ENCODE results near the gene HOXC10.

HOXC10 gene

GRCh38 chr12:53987787-53988230, 2.9 kb downstream of the HOXC10 start:
- H3K4me1 ChIP-seq (ENCODE audit: low read length) = peaks cover 68% of the 10 kb centered on the region
- no peaks in the 10 kb centered on the region for H3K36me3 ChIP-seq (replicated peaks; ENCODE audit: low read depth, low read length)
- H4K20me1 ChIP-seq (ENCODE audit: insufficient read depth, low read length) = no peaks in the 10 kb centered on the region
- no peaks in the 10 kb centered on the region for H3K9me3 ChIP-seq (ENCODE audit: insufficient read depth, low read length)
- no peak overlapping the region for H3K27ac ChIP-seq (ENCODE audit: low read length)
- no peaks in the 10 kb centered on the region for H3K79me2 ChIP-seq (ENCODE audit: low read length)
- H2AFZ ChIP-seq (ENCODE audit: low read depth, low read length) = no peak overlapping the region
- no peak for TF ChIP-seq EZH2phosphoT487 (IDR thresholded peaks at IDR 0.05; ENCODE audit: low read depth)
- no peak for TF ChIP-seq CTCF (IDR thresholded peaks at IDR 0.05; ENCODE audit: low read depth, low read length)
- no peak overlapping the region for H3K9ac ChIP-seq (ENCODE audit: low read length)
- H3K27me3 ChIP-seq (ENCODE audit: low read depth, low read length) = 0 out of 2 replicates have a peak, but pooled peaks cover 8% of the 10 kb centered on the region
- H3K4me3 ChIP-seq (ENCODE audit: low read length) = no peak overlapping the region
- peak overlapping the region; percentile 99; the same call in 1 of the 2 replicates for H3K4me2 ChIP-seq (ENCODE audit: low read length)

GRCh38 chr12:53988541-53989226, 3.7 kb downstream of the HOXC10 start:
- Histone ChIP-seq H4K20me1 (ENCODE audit: insufficient read depth, low read length) (no peaks in the 10 kb centered on the region), H3K79me2 (ENCODE audit: low read length) (no peaks in the 10 kb centered on the region), H3K36me3 (replicated peaks; ENCODE audit: low read depth, low read length) (no peaks in the 10 kb centered on the region), H3K4me1 (ENCODE audit: low read length) (peaks cover 75% of the 10 kb centered on the region), H3K9ac (ENCODE audit: low read length) (peak overlapping the region; percentile 31), H2AFZ (ENCODE audit: low read depth, low read length) (no peak overlapping the region), H3K4me3 (ENCODE audit: low read length) (peak overlapping the region; percentile 77), H3K27me3 (ENCODE audit: low read depth, low read length) (0 out of 2 replicates have a peak, but pooled peaks cover 8% of the 10 kb centered on the region), H3K9me3 (ENCODE audit: insufficient read depth, low read length) (no peaks in the 10 kb centered on the region), H3K4me2 (ENCODE audit: low read length) (peak overlapping the region; percentile 99), H3K27ac (ENCODE audit: low read length) (peak overlapping the region; percentile 58)
- TF ChIP-seq EZH2phosphoT487 (IDR thresholded peaks at IDR 0.05; ENCODE audit: low read depth) (no peak), CTCF (IDR thresholded peaks at IDR 0.05; ENCODE audit: low read depth, low read length) (no peak)

GRCh38 chr12:53989227-53990113, 4.5 kb downstream of the HOXC10 start:
- peak overlapping the region; percentile 77 for H3K4me3 ChIP-seq (ENCODE audit: low read length)
- H3K4me2 ChIP-seq (ENCODE audit: low read length) = peak overlapping the region; percentile 99
- TF ChIP-seq CTCF (IDR thresholded peaks at IDR 0.05; ENCODE audit: low read depth, low read length) (peak; percentile 79), EZH2phosphoT487 (IDR thresholded peaks at IDR 0.05; ENCODE audit: low read depth) (no peak)
- no peaks in the 10 kb centered on the region for H4K20me1 ChIP-seq (ENCODE audit: insufficient read depth, low read length)
- H3K4me1 ChIP-seq (ENCODE audit: low read length) = peaks cover 69% of the 10 kb centered on the region
- no peak overlapping the region for H2AFZ ChIP-seq (ENCODE audit: low read depth, low read length)
- H3K9me3 ChIP-seq (ENCODE audit: insufficient read depth, low read length) = no peaks in the 10 kb centered on the region
- H3K79me2 ChIP-seq (ENCODE audit: low read length) = no peaks in the 10 kb centered on the region
- peak overlapping the region; percentile 66 for H3K27ac ChIP-seq (ENCODE audit: low read length)
- H3K9ac ChIP-seq (ENCODE audit: low read length) = peak overlapping the region; percentile 66
- no peaks in the 10 kb centered on the region for H3K36me3 ChIP-seq (replicated peaks; ENCODE audit: low read depth, low read length)
- H3K27me3 ChIP-seq (ENCODE audit: low read depth, low read length) = 0 out of 2 replicates have a peak, but pooled peaks cover 8% of the 10 kb centered on the region
